ENCODE results near the gene PAXX.

PAXX gene

GRCh38 chr9:137018761-137019559 lies 26.7 kb downstream of the PAXX start:
- no peak for DNase-seq (ENCODE audit: low read depth)

DNA sequence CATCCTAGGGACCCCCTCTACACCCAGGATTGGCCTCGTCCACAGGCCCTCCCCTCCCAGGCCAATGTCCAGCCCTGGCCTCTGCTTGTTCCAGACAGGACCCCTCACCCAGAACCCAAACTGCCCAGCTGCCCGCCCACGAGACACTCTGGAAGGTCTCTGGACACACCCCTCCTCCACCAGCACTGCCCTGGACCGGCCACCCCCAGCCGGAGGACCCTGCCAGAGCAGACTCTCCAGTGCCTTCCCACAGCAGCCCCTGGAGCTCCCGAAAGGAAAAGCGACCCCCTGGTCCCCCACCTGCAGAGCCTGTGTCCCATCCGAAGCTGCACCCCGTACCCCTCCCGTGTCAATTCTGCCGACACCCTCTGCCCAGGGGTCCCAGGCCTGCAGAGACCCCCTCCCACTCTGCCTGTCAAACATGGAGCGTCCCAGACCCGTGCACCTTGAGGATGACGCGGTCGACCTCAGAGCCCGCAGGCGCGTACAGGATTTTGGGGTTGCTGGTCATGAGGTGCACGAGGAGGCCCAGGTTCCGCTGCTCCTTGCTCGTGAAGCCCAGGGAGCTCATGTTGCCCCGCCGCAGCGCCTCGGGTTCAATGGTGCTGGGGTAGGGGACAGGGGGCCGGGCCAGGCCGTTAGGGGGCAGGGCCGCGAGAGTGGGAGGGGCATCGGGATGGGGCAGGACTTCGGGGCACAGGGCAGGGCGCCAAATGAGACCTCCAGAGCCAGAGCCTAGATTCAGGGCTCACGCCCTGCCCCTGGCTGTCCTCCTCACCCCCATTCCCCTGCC lies 27.9 kb downstream of the PAXX start:
- DNase-seq (ENCODE audit: low read depth): no peak

DNA sequence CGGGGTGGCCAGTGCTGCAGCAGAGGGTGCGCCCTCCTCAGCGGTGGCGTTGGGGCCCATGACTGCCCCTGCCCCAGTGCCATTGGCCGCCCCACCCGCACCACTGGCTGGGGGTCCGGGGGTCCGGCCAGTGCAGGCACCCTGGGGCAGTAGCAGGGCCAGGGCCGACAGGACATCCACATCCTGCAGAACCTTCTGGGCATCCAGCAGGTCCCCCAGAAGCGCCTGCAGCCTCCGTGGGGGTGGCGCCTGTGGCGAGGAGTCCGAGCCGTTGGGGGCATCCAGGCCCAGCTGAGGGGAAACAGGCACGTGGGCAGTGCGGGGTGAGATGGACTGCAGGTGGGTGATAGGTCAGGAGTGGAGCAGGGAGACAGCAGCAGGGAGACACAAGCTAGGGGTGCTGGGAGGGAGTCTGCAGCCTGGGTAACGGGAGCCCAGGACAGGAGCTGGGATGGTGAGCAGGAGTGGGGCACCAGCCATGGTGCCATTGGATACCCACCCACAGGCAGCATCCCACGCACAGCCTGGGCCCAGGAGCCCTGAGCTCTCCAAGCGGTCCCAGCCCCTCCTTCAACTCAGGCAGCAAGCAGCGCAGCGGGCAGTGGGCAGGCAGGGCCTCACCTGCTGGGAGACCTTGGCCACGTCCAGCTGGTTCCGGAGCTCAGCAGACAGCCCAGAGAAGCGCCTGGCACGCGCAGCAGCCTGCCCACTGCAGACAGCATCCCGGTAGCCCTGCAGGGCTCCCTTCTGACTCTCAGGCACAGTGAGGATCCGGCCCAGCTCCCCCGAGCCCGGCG lies 28.7 kb downstream of the PAXX start:
- DNase-seq (ENCODE audit: low read depth): no peak

DNA sequence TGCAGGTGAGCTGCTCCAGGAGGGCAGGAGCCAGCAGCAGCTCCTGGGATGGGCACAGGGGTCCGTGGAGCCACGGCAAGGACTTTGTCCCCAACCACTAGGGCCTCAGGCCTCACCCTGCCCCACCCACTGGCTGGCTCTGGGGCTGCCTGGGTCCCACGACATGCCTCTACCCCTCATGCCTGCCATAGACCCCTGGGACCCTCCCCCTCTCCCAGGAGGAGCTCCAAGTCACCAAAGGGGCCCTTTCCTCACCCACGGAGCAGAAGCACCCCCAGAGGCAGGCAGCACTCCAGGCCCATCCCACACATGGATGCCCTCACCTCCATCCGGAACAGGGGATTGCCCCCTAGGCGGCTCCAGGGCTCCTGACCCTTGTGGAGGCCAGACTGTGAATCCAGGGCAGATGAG lies 29.4 kb downstream of the PAXX start:
- DNase-seq (ENCODE audit: low read depth): no peak

GRCh38 chr9:137021979-137022661 lies 29.9 kb downstream of the PAXX start:
- DNase-seq (ENCODE audit: low read depth): no peak

DNA sequence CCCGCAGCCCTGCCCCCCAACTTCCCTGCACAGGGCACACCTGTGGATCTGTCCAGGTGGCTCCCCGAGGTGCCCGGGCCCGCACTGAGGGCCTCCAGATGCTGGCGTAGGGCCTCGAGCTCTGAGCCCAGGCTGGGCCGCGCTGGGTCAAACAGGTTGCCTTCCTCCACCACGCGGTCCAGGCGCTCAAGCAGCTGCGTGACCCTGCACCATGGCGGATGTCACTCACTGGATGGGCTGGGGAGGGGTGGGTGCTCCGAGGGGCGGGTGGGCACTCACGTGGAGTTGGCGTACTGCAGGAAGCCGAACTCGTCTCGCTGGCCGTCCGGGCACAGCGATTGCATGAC lies 30.4 kb downstream of the PAXX start:
- no peak for DNase-seq (ENCODE audit: low read depth)

GRCh38 chr9:137023157-137023556 lies 30.9 kb downstream of the PAXX start:
- no peak for DNase-seq (ENCODE audit: low read depth)

DNA sequence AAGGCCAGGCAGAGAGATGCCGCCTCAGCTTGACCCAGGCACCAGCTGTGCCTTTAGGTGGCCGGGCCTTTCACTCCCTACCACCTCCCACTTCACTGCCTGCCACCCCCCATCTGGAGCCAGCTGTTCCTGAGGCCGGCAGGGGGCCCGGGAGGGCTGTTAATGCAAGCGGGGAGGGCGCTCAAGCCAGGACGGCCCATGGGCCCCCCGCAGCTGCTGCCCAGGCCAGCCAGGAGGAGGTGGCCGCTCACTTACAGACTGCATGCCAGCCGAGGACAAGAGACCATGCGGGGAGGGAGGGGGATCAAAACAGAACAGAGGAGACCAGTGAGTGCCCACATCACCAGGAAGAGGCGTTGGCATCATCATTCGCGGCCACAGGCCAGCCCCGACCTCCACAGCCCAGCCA lies 31.4 kb downstream of the PAXX start:
- DNase-seq (ENCODE audit: low read depth): no peak

DNA sequence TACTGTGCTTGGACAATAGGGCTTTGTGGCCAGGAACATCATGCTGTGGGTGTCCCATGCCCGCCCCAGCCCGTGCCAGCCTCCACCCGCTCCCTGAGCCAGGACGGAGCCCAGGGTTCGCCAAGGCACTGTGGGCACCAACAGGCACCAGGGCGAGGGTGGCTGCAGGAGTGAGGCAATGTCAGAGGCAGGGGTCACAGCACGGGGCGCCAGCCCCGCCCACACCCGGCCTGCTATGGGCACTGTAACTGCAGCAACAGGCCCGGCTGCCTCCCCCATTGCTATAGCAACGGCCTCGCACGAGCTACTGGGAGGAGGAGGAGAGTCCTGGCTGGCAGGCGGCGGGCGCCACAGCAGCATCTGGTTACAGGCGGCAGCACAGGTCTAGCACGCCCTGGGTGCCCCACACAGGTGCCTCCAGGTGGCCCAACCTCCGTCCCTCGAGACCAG lies 33.3 kb downstream of the PAXX start:
- no peak for DNase-seq (ENCODE audit: low read depth)

DNA sequence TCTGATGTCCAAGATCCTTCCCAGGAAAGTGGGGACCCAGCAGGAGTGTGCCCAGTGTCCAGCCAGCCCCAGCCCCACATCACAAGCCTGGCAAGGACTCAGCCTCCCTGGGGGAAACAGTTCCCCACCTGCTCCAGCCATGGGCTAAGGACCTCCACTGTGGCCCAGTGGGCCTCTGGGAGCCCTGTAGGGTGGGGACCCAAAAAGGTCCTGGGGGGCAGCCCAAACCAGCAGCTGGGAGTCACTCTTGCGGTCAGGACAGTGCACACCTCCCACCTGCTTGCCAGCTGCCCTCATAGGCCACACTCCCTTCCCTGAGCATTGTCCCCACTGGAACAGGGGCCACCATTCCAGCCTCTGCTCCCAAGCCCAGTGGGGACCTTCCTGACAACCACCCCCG lies 34.2 kb downstream of the PAXX start:
- no peak for DNase-seq (ENCODE audit: low read depth)

DNA sequence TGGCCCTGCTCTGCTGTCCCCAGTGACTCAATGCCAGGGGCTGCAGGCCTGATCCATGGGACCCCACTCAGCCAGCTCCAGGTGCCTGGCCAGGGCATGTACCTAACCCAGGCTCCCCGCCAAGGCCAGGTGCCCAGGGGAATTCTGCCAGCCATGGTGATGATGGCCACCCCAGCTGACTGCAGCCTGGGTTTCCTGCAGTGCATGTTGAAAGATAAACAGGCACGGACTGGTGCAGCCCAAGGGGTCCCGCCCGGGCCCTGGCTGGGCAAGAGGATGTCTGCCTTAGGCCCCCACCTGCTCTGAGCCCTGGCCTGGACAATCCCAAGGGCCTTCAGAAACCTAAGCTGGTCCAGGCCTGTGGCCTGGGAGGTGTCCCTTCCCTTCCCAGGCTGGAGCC lies 34.6 kb downstream of the PAXX start:
- DNase-seq (ENCODE audit: low read depth): no peak

- no peak for DNase-seq (ENCODE audit: low read depth)
Observed at GRCh38 chr9:137027369-137028262, 35.4 kb downstream of the PAXX start, which contains the start of gene ABCA2. Gene ABCA2 (minus strand): TSS chr9:137028237. CDS start chr9:137028140, 97 bp downstream.

GRCh38 chr9:137028263-137029057 lies 36.2 kb downstream of the PAXX start:
- DNase-seq (ENCODE audit: low read depth): no peak

GRCh38 chr9:137029058-137029936 lies 37.1 kb downstream of the PAXX start:
- DNase-seq (ENCODE audit: low read depth): no peak

DNA sequence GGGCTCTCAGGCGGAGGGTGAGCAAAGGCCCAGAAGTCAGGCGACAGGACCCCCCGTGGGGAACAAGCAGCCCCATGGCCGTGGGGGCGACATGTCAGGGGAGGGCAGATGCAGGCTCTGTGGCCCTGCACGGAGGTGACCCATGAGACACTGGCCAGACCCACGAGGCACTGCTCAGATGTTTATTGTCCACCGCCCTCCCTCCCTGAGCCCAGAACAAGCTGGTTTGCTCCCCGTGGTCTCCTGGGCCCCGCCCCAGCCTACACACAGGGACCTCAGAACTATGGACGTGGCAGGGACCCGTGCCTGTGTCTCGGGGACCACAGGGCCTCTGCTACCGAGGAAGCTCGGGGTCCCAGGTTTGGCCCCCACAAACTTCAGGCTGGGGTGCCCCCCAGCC lies 37.8 kb downstream of the PAXX start:
- no peak for DNase-seq (ENCODE audit: low read depth)

DNA sequence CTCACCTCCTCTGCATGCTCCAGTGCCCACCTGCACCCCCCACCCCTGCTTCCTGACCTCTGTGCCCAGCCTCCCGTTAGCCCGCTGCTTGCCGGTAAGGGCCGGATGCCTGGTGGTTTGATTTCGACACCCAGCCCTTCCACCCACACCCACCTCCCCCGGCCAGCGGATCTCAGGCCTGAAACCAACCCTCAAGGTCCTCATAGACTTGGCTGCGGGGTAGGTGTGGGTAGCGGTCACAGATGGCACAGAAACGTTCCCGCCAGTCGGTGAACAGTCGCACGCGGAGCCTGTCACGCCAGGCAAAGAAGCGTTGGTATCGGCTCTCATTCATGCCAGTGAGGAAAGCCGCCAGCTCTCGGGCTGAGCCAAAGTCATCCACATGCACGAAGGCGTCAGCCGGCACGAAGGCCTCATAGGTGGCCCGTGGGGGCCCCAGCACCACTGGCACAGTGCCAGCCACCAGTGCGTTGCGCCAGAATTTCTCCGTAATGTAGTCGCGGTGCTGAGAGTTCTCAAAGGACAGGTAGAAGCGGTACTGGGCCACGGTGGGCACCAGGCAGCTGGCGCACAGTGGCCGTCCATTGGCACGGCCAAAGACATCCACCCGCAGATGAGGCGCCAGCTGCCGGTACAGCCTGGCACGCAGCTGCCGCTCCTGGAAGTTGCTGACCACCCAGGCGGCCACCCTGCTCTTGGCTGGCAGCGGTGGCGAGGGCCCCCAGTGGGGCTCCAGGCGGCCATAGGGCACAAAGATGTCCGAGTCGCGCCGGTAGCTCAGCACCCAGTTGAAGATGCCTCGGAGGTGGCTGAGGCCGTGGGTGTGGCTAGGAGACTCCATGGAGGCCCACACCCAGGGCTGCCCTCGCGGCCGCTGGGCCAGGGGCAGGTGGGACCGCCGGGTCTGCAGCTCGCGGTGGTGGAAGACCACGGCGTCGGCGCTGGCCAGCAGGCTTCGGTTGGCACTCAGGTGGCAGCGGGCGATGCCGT lies 38.6 kb downstream of the PAXX start:
- no peak for DNase-seq (ENCODE audit: low read depth)

DNA sequence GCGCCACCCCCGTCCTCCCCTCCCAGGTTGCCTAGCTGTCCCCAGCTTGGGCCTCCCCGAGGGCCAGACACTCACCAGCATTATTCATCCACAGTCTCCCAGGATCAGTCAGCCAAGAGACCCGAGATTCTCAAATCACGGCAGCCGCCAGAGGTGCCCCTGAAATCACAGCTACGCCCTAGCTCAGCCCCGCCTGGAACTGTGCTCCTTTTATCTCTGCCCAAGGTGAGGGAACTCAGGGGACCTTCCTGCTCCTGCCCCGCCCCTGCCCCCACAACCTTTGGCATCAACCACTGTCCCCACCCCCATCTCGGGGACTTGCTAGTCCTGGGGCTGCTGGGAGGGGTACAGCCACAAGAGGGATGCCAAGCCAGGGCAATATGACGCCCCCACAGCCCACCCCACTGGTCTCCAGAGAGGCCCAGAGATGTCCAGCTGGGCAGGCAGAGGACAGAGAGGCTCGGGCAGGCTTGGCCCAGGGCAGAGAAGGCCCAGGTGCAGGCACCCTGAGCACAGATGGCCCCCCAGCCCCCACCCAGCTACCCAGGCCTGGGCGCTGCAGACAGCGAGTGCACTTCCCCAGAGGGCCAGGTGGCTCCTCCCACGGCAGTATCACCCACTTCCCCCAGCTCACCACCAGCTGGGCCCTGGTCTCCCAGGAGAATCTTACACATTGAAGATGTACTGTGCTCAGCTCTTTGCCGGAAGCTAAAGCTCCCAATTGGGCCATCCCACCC lies 39.9 kb downstream of the PAXX start, which contains the start of gene FUT7:
TSS of gene FUT7 (minus strand) at position 185 of the 737 bp plus-strand sequence. CDS start at position 88, 97 bp downstream.
- DNase-seq (ENCODE audit: low read depth): no peak

All from non-pigmented ciliary epithelial cell (primary cell).